ENCODE data around the gene TCF4. TPM values are rescaled to one million over a fixed set of nuclear protein-coding genes. Genes with fewer than 3 reads are reported as not detected.

TCF4 gene
- total and polyA plus RNA-seq, 2 donors (not counting 1 experiment from before 2014, with no cell fraction given): 68.5 to 353 TPM

DNA sequence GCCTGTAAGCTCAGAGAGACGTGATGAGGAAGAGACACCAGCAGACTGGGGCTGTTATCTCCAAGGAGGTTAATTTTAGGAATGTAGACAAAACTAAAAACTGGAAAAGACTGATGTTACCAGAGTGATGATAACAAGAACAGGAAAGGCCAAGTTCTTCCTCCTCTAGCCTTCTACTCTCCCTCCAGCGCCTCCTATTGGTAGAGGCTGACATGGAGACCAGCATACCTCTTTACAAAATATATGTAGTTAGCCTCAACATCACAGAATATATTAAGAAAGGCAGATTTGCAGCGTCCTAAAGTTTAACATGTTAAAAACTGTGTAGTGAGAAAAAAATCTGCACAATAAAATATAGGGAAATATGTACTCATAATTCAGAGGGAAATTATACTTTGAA is 66.0 kb downstream of the TCF4 start:
- intact Hi-C loops (cut with micrococcal nuclease): no loop called here
- Histone ChIP-seq H3K9ac (ENCODE audit: low read length) (no peak overlapping the region), H4K20me1 (ENCODE audit: control insufficient read depth, insufficient read depth, low read length, poor library complexity, severe bottlenecking) (no peaks in the 10 kb centered on the region), H3K36me3 (replicated peaks in 1 of 2; ENCODE audit: control extremely low read depth in 1 of 2, control insufficient read depth in 1 of 2, extremely low read depth in 1 of 2, insufficient read depth in 2 of 2, low read length in 1 of 2) (peaks cover 0 to 2% of the 10 kb centered on the region in 2 experiments), H3K4me1 (ENCODE audit: control insufficient read depth in 2 of 2, insufficient read depth in 2 of 2, low read length in 2 of 2) (no peaks in the 10 kb centered on the region), H3K27me3 (replicated peaks in 1 of 4; ENCODE audit: control extremely low read depth in 1 of 4, control insufficient read depth in 3 of 4, insufficient read depth in 4 of 4, low read length in 3 of 4) (no peaks in the 10 kb centered on the region), H2AFZ (ENCODE audit: insufficient read depth, low read depth, low read length, poor library complexity, severe bottlenecking) (no peak overlapping the region), H3K9me3 (ENCODE audit: control extremely low read depth in 1 of 3, control insufficient read depth in 2 of 3, insufficient read depth in 1 of 3, low read length in 2 of 3) (no peaks in the 10 kb centered on the region), H3K4me3 (ENCODE audit: control extremely low read depth in 1 of 5, extremely low read depth in 1 of 5, insufficient read depth in 1 of 5, low read depth in 2 of 5, low read length in 4 of 5) (no peak overlapping the region), H3K4me2 (replicated peaks; ENCODE audit: low read depth, low read length, poor library complexity, severe bottlenecking) (no peak overlapping the region), H3K27ac (ENCODE audit: low read length in 2 of 2) (no peak overlapping the region), H3K79me2 (ENCODE audit: control insufficient read depth, insufficient read depth, low read length) (peaks cover 7% of the 10 kb centered on the region)
- ATAC-seq (ENCODE audit: low read depth) (no peak), DNase-seq (peak; percentile 56)
- no peak overlapping the region for H3K4me3 Mint-ChIP-seq
- POLR2A ChIA-PET: interaction anchor here (0.7 kb wide), 1 partner anchor 72 kb away, joined by 3 read pairs; no protein-coding TSS in a partner anchor
- H3K27me3 Mint-ChIP-seq: no peaks in the 10 kb centered on the region
- no CpG with 5 or more reads among the region's 3 CpGs for WGBS (ENCODE audit: insufficient coverage)
- no peak overlapping the region for H3K27ac Mint-ChIP-seq
- peaks cover 7% of the 10 kb centered on the region for H3K4me1 Mint-ChIP-seq
- H3K9me3 Mint-ChIP-seq (ENCODE audit: insufficient read depth): no peaks in the 10 kb centered on the region
- CTCF ChIA-PET: interaction anchor here (1.0 to 1.1 kb wide), 3 partner anchors 9 to 288 kb away, joined by 3 read pairs; no protein-coding TSS in a partner anchor
- TF ChIP-seq, protein P1, sequence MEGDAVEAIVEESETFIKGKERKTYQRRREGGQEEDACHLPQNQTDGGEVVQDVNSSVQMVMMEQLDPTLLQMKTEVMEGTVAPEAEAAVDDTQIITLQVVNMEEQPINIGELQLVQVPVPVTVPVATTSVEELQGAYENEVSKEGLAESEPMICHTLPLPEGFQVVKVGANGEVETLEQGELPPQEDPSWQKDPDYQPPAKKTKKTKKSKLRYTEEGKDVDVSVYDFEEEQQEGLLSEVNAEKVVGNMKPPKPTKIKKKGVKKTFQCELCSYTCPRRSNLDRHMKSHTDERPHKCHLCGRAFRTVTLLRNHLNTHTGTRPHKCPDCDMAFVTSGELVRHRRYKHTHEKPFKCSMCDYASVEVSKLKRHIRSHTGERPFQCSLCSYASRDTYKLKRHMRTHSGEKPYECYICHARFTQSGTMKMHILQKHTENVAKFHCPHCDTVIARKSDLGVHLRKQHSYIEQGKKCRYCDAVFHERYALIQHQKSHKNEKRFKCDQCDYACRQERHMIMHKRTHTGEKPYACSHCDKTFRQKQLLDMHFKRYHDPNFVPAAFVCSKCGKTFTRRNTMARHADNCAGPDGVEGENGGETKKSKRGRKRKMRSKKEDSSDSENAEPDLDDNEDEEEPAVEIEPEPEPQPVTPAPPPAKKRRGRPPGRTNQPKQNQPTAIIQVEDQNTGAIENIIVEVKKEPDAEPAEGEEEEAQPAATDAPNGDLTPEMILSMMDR (IDR thresholded peaks at IDR 0.05): peak; percentile 44
- TF ChIP-seq EZH2 (IDR thresholded peaks at IDR 0.05; ENCODE audit: borderline replicate concordance, insufficient read depth, low read depth, low read length, poor library complexity, severe bottlenecking): no peak

DNA sequence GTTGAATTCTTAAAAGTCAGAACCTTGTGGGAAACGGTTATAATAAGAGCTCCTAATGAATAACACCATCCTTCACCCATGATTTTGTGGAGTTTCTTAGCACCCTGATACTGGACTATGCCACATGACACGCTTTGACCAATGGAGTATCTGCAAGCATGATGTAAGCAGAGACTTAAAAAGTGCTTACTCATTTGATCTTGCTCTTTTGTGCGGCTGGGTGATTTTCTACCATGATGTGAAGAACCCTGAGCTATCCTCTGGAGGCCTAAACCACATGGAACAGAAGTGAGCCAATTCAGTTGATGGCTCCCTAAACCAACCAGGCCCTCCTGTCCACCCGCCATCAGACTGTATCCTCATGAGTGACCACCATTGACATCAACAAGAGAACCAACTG is 70.9 kb downstream of the TCF4 start:
- TF ChIP-seq, protein P1 (IDR thresholded peaks at IDR 0.05): no peak
- TF ChIP-seq EZH2 (IDR thresholded peaks at IDR 0.05; ENCODE audit: borderline replicate concordance, insufficient read depth, low read depth, low read length, poor library complexity, severe bottlenecking): no peak
- WGBS (ENCODE audit: insufficient coverage): 94% methylated on average over 2 of the region's 4 CpGs
- no peak overlapping the region for H3K4me3 ChIP-seq (ENCODE audit: control extremely low read depth in 1 of 5, extremely low read depth in 1 of 5, insufficient read depth in 1 of 5, low read depth in 2 of 5, low read length in 4 of 5)
- H3K4me1 Mint-ChIP-seq: peaks cover 10% of the 10 kb centered on the region
- H3K79me2 ChIP-seq (ENCODE audit: control insufficient read depth, insufficient read depth, low read length): peaks cover under 1% of the 10 kb centered on the region
- no peaks in the 10 kb centered on the region for H3K27me3 Mint-ChIP-seq
- no peaks in the 10 kb centered on the region for H3K27me3 ChIP-seq (replicated peaks in 1 of 4; ENCODE audit: control extremely low read depth in 1 of 4, control insufficient read depth in 3 of 4, insufficient read depth in 4 of 4, low read length in 3 of 4)
- H4K20me1 ChIP-seq (ENCODE audit: control insufficient read depth, insufficient read depth, low read length, poor library complexity, severe bottlenecking): no peaks in the 10 kb centered on the region
- no peak overlapping the region for H2AFZ ChIP-seq (ENCODE audit: insufficient read depth, low read depth, low read length, poor library complexity, severe bottlenecking)
- H3K4me1 ChIP-seq (ENCODE audit: control insufficient read depth in 2 of 2, insufficient read depth in 2 of 2, low read length in 2 of 2): no peaks in the 10 kb centered on the region
- no peak overlapping the region for H3K27ac ChIP-seq (ENCODE audit: low read length in 2 of 2)
- no peak overlapping the region for H3K4me3 Mint-ChIP-seq
- H3K9me3 Mint-ChIP-seq (ENCODE audit: insufficient read depth): no peaks in the 10 kb centered on the region
- no peak for ATAC-seq (ENCODE audit: low read depth)
- DNase-seq: no peak
- POLR2A ChIA-PET: no interaction called here
- CTCF ChIA-PET: interaction anchor here (1.2 kb wide), 1 partner anchor 282 kb away, joined by 3 read pairs; no protein-coding TSS in a partner anchor
- peaks cover 0 to under 1% (median 0%) of the 10 kb centered on the region in 3 donors for H3K9me3 ChIP-seq (ENCODE audit: control extremely low read depth in 1 of 3, control insufficient read depth in 2 of 3, insufficient read depth in 1 of 3, low read length in 2 of 3)
- intact Hi-C loops (cut with micrococcal nuclease): loop anchor here (10.0 kb wide), 1 partner anchor 258 kb away; no protein-coding TSS in a partner anchor
- H3K27ac Mint-ChIP-seq: no peak overlapping the region
- no peak overlapping the region for H3K4me2 ChIP-seq (replicated peaks; ENCODE audit: low read depth, low read length, poor library complexity, severe bottlenecking)
- no peak overlapping the region for H3K9ac ChIP-seq (ENCODE audit: low read length)
- H3K36me3 ChIP-seq (replicated peaks in 1 of 2; ENCODE audit: control extremely low read depth in 1 of 2, control insufficient read depth in 1 of 2, extremely low read depth in 1 of 2, insufficient read depth in 2 of 2, low read length in 1 of 2): peaks cover 0 to 2% of the 10 kb centered on the region in 2 experiments

Data from B cell (primary cell).